ENCODE measurements around the gene PTK6. TPM values are rescaled to one million over a fixed set of nuclear protein-coding genes. Genes with fewer than 3 reads are reported as not detected.

PTK6 gene
- total and polyA plus RNA-seq, 2 of the 13 experiments (the other 11 are each of a cell fraction or from before 2014, with no cell fraction given): 0.08 TPM; not detected in 1

DNA sequence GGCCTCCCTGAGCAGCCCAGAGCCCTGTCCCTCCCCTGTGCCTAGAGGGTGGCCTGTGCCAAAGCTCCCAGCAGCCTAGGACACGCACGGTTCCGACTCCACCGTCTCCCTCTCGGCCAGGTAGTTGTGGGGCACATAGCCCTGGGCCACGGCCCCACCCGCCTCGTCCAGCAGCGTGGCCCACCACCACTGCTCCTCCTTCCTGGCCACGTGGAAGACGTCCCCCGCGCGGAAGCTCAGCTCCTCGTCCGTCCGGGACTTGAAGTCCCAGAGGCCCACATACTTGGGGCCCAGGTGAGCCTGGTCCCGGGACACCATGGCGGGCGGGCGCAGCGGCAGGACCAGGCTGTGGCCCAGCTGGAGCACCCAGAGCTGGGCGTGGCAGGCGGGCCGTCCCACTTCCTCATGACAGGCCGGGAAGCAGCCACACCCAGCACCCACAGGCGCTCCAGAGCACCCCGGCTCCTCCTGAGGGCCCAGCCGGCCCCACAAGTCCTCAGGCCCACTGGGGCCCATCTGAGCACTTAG is at the start of gene PTK6 (continued):
- TF ChIP-seq, protein P1, sequence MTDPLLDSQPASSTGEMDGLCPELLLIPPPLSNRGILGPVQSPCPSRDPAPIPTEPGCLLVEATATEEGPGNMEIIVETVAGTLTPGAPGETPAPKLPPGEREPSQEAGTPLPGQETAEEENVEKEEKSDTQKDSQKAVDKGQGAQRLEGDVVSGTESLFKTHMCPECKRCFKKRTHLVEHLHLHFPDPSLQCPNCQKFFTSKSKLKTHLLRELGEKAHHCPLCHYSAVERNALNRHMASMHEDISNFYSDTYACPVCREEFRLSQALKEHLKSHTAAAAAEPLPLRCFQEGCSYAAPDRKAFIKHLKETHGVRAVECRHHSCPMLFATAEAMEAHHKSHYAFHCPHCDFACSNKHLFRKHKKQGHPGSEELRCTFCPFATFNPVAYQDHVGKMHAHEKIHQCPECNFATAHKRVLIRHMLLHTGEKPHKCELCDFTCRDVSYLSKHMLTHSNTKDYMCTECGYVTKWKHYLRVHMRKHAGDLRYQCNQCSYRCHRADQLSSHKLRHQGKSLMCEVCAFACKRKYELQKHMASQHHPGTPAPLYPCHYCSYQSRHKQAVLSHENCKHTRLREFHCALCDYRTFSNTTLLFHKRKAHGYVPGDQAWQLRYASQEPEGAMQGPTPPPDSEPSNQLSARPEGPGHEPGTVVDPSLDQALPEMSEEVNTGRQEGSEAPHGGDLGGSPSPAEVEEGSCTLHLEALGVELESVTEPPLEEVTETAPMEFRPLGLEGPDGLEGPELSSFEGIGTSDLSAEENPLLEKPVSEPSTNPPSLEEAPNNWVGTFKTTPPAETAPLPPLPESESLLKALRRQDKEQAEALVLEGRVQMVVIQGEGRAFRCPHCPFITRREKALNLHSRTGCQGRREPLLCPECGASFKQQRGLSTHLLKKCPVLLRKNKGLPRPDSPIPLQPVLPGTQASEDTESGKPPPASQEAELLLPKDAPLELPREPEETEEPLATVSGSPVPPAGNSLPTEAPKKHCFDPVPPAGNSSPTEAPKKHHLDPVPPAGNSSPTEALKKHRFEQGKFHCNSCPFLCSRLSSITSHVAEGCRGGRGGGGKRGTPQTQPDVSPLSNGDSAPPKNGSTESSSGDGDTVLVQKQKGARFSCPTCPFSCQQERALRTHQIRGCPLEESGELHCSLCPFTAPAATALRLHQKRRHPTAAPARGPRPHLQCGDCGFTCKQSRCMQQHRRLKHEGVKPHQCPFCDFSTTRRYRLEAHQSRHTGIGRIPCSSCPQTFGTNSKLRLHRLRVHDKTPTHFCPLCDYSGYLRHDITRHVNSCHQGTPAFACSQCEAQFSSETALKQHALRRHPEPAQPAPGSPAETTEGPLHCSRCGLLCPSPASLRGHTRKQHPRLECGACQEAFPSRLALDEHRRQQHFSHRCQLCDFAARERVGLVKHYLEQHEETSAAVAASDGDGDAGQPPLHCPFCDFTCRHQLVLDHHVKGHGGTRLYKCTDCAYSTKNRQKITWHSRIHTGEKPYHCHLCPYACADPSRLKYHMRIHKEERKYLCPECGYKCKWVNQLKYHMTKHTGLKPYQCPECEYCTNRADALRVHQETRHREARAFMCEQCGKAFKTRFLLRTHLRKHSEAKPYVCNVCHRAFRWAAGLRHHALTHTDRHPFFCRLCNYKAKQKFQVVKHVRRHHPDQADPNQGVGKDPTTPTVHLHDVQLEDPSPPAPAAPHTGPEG (CRISPR knock-in tag; IDR thresholded peaks at IDR 0.05): no peak
- TF ChIP-seq FOXO1 (CRISPR knock-in tag; IDR thresholded peaks at IDR 0.05): no peak
- TF ChIP-seq ZNF557 (CRISPR knock-in tag; IDR thresholded peaks at IDR 0.05): no peak
- no peak for TF ChIP-seq ELF4 (CRISPR knock-in tag; IDR thresholded peaks at IDR 0.05; ENCODE audit: borderline replicate concordance)
- TF ChIP-seq HMG20B (CRISPR knock-in tag; conservative IDR thresholded peaks at IDR 0.05): no peak
- TF ChIP-seq, protein P2, sequence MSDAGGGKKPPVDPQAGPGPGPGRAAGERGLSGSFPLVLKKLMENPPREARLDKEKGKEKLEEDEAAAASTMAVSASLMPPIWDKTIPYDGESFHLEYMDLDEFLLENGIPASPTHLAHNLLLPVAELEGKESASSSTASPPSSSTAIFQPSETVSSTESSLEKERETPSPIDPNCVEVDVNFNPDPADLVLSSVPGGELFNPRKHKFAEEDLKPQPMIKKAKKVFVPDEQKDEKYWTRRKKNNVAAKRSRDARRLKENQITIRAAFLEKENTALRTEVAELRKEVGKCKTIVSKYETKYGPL (CRISPR knock-in tag; IDR thresholded peaks at IDR 0.05): no peak
- TF ChIP-seq HOXA7 (CRISPR knock-in tag; IDR thresholded peaks at IDR 0.05): no peak
- TF ChIP-seq, protein P3, sequence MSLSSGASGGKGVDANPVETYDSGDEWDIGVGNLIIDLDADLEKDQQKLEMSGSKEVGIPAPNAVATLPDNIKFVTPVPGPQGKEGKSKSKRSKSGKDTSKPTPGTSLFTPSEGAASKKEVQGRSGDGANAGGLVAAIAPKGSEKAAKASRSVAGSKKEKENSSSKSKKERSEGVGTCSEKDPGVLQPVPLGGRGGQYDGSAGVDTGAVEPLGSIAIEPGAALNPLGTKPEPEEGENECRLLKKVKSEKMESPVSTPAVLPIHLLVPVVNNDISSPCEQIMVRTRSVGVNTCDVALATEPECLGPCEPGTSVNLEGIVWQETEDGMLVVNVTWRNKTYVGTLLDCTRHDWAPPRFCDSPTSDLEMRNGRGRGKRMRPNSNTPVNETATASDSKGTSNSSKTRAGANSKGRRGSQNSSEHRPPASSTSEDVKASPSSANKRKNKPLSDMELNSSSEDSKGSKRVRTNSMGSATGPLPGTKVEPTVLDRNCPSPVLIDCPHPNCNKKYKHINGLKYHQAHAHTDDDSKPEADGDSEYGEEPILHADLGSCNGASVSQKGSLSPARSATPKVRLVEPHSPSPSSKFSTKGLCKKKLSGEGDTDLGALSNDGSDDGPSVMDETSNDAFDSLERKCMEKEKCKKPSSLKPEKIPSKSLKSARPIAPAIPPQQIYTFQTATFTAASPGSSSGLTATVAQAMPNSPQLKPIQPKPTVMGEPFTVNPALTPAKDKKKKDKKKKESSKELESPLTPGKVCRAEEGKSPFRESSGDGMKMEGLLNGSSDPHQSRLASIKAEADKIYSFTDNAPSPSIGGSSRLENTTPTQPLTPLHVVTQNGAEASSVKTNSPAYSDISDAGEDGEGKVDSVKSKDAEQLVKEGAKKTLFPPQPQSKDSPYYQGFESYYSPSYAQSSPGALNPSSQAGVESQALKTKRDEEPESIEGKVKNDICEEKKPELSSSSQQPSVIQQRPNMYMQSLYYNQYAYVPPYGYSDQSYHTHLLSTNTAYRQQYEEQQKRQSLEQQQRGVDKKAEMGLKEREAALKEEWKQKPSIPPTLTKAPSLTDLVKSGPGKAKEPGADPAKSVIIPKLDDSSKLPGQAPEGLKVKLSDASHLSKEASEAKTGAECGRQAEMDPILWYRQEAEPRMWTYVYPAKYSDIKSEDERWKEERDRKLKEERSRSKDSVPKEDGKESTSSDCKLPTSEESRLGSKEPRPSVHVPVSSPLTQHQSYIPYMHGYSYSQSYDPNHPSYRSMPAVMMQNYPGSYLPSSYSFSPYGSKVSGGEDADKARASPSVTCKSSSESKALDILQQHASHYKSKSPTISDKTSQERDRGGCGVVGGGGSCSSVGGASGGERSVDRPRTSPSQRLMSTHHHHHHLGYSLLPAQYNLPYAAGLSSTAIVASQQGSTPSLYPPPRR (CRISPR knock-in tag; IDR thresholded peaks at IDR 0.05; ENCODE audit: borderline replicate concordance): no peak

All from HepG2 (cell line).